Right renal cortex interstitium (tissue), 3 donors: Measurements from ENCODE around the gene HLA-DRB5. TPM values are rescaled to one million over a fixed set of nuclear protein-coding genes. Genes with fewer than 3 reads are reported as not detected.
"Not testable (repeated sequence)": the region's sequence is repeated elsewhere in the genome, so short reads cannot be mapped to it uniquely, and the experiment has no call there.

Experiments used
- DNase-seq, 3 donors: peaks; one replicate each; pipeline ENCODE4 v3.0.0-alpha.2; 2013; ENCODE audit warnings: low read depth in 3 of 3, low spot score in 2 of 3
- polyA plus RNA-seq, 3 donors: library from polyadenylated mRNA; unstranded; fragments of 120-200 nt; gene quantifications; one replicate each; pipeline ENCODE4 v1.2.1, GENCODE V29; 2013; ENCODE audit not compliant: insufficient read length in 3 of 3

HLA-DRB5 gene
- polyA plus RNA-seq, 3 donors, result 11.1 to 54.5 (median 15.3) TPM

DNA sequence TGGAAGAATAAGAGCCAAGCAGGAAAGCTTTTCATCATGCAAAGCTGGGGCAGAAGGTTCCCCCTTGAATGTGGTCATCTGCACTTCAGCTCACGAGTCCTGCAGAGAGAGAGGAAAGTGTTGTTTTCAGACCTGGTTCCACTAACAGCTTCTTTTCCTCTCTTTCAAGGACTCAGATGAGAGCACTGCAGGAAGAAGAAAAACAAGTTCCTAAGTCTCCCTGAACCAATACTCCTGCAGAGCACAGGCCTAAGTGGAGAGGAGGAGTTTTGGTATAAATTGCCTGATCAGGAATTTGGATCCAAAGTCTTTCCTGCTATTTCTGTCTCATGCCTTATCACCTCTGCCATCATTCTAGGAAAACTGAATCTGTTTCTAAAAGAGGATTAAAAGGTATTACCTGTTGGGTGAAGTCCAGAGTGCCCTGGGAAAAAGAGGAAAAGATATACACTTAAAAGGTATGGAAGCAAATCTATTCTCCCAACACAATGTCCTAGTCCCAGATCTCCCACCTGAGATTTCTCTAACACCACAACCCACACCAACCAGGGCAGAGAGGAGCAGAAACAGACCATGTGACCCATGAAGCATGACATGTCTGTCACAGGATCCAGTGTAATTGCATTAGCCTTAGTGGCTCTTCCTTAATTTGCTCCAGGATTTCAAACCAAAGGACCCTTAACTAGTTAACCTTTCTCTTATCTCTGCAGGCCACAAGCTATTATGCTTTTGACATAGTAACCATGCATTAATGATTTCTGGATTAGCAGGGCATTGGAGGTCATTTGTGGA lies 12.2 kb downstream of the HLA-DRB5 start:
- no peak for DNase-seq

DNA sequence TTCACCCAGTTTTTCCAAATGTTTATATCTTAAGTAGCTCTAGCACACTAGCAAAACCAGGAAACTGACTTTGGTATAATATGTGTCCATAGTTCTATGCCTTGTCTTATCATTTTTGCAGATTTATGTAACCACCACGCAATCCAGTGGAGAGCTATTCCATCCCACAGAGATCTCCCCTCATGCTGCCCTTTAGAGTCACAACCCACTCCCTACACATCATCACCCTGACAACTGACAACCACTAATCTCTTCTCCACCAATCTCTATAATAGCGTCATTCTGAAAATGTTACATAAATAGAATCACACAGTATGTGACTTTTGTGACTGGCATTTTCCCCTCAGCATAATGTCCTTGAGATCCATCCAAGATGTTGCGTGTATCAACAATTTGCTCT lies 29.1 kb downstream of the HLA-DRB5 start:
- DNase-seq, result no peak

DNA sequence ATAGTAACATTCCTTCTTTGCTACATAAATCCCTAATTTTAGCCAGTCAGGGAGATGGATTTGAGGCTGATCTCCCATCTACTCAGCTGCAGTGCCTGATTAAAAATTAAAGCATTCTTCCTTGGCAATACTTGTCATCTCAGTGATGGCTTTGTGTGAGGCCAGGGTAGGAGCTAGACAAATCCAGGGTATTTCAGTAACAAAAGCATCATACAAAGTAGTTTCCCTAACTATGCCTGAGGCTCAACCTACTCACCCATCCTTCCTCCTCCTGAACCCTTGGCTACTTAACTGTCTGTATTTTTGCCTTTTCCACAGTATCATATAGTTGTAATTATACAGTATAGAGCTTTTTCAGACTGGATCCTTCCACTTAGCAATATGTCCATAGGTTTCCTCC lies 37.7 kb downstream of the HLA-DRB5 start:
- no peak for DNase-seq

DNA sequence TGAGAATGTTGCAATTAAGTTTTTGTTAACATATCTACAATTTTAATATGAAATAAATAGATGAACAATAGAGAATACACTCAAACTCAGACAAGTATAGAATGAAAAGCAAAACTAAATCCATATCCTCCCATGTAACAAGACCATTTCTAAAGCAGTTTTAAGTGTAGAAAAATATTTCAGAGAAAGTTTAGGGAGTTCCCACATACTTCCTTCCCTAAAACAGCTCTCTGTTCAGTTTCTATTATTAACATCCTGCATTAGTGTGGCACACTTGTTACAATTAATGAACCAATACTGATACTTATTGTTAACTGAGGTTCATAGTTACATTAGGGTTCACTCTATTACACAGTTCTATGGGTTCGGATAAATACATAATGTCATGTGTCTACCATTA lies 38.4 kb downstream of the HLA-DRB5 start:
- no peak for DNase-seq

GRCh38 chr6:32488083-32488482 lies 42.0 kb downstream of the HLA-DRB5 start:
- DNase-seq, result no peak

DNA sequence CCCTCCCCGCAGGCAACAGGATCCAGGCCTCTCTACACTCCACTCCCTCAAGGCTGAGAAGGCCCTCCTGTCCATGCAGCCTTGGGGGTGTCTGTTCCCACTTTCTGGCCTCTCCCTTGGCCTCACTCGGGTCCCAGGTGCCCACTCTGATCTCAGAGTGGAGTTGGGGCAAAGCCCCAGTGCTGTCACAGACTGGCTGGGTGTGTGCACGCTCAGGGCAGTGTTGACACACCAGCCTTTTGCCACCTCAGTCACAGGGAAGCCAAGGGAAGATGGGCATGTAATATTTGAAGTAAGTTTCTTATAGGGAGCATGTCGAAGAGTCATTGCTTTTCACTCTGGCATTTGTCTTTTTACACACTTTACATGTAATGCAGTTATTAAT lies 45.5 kb downstream of the HLA-DRB5 start:
- no peak for DNase-seq

DNA sequence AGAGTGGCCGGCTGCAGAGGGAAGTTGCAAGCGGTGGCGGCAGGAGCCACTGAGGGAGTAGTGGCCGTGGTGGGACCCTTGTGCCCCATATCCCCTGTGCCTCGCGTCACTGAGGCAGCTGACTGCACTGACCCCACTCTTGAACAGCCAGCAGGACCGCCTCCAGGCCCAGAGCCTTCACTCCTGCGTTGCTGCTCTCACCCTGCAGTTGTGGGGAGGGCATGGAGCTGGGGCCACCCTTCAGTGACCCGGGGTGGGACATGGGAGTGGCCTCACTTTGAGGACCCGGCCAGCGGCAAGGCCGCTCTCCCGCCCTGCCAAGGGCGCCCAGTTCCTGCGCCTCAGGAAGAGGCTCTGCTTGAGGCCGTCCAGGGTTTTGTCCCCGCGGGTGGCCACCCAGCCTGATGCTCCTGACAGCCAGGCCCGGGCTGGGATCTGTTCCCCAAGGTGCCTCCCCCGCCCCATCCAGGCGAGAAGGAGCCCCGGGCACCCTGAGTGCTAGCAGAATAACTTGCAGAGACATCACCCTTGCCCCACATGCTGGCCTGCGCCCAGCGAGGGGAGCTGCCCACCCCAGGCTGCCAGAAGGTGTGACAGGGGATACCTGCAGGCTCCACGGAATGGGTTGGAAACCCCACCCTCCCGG lies 46.0 kb downstream of the HLA-DRB5 start:
- DNase-seq, result no peak

- DNase-seq, result no peak
These were observed 54.5 kb downstream of the HLA-DRB5 start for GRCh38 chr6:32475392-32476206.

DNA sequence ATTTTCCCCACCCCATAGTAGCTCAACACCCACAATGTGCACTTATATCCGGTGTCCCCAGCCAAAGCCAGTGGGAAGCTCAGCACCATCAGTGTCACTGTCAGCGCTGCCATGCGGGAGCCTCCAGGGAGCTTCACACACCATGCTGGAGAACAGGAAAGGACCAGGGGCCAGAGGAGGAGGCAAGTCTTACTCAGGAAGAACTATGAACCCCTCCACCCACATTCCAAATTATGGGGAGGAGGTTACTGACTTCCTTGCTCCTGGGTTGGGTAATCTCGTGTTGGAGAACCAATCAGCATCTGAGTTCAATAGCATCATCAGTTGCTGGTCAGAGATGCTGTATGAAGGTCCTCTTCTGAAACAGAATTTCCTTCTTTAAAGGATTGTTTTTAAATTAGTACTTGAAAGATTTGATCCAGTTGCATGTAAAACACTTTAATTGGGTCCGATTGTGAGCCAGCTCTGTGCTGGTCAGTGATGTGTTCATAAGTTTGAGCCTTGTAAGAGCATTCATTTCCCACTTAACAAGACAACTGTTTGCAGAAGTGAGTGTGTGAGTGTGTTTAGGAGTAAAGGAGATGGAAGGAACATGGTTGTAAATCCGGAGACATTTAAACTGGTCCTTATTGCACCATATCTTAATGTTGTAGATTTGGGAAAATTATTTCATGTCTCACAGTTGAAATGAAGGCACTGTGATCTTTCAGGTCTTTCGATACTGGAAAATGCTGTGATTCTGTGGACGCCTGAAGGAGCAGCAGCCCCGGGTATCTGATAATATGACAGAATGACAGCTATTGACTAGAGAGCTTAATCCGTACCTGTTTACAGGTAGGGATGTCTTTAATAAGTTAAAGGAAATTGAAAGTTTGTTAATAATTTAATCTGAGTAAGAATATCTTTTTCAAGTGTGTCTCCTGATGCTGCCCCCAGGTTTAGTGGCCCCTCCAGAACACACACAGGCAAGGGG lies 56.4 kb downstream of the HLA-DRB5 start:
- DNase-seq, result not testable (repeated sequence)

DNA sequence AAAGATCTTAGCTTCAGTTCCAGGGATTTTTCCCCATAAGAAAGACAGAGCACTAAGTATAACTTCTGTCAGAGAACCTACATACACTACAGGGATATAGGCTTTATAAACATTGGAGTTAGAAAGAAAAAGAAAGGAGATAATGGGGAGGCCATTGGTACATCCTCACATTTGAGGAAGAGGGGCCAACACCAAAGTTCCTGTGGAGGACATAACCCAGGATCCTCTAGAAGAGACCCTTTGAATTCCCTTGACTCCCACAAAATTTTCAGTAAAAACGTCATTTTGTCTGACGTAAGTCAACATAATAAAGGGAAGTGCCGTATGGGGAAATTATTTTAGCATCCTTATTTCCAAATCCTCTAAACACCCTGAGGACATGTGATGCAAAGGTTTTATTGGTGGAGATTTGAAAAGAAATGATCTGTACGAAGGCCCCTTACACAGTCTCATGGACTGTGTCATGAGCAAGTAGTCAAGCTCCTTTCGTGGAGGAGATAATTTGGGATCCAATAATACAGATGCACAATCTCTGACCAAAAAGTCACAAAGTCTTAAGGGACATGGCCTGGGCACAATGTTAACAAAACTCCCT lies 57.2 kb downstream of the HLA-DRB5 start:
- DNase-seq, result no peak

GRCh38 chr6:32467743-32468503 lies 62.2 kb downstream of the HLA-DRB5 start:
- not testable (repeated sequence) for DNase-seq

Other genes starting within 250 kb of the HLA-DRB5 start
- not detected for gene TSBP1, start 158.4 kb downstream of the HLA-DRB5 start, polyA plus RNA-seq
- gene BTNL2, start 123.1 kb downstream of the HLA-DRB5 start, polyA plus RNA-seq, result 1 to 10 TPM in 1 of 3 donors, under 1 TPM in 2; 0.16 to 1.3 (median 0.37) TPM
- 100 to 1,000 TPM in 2 of 3 donors, 10 to 100 TPM in 1; 91.8 to 110 (median 108) TPM for gene HLA-DRA, start 90.4 kb downstream of the HLA-DRB5 start, polyA plus RNA-seq
- 10 to 100 TPM; 45.9 to 71.5 (median 49.3) TPM for gene HLA-DRB1, start 59.6 kb upstream of the HLA-DRB5 start, polyA plus RNA-seq
- 1 to 10 TPM; 3.3 to 7.4 (median 4.5) TPM for gene HLA-DQA1, start 107.1 kb upstream of the HLA-DRB5 start, polyA plus RNA-seq
- 1 to 10 TPM; 4.3 to 7.7 (median 5.1) TPM for gene HLA-DQB1, start 136.4 kb upstream of the HLA-DRB5 start, polyA plus RNA-seq
- gene HLA-DQA2, start 211.1 kb upstream of the HLA-DRB5 start, polyA plus RNA-seq, result under 1 TPM in 1 of 3 donors, not detected in 2; 0.34 TPM
- gene HLA-DQB2, start 233.2 kb upstream of the HLA-DRB5 start, polyA plus RNA-seq, result 1 to 10 TPM in 1 of 3 donors, under 1 TPM in 1, not detected in 1; 0.72 to 1.3 TPM